GM21528 (cell line): ENCODE measurements around the gene TMEM220.

ENCODE experiments used
- ATAC-seq: cut with Tn5 transposase; IDR thresholded peaks from one replicate; pipeline ENCODE4 v1.9.1; 2021; ENCODE audit warnings: mild to moderate bottlenecking, moderate library complexity; ENCODE audit not compliant: unreplicated experiment, low FRiP score

The TMEM220 gene

GRCh38 chr17:10673312-10673711, 56.5 kb downstream of the TMEM220 start:
- ATAC-seq = no peak

GRCh38 chr17:10668775-10669174, 61.0 kb downstream of the TMEM220 start:
- ATAC-seq = no peak

- no peak for ATAC-seq
Measured at GRCh38 chr17:10666906-10667305, 62.9 kb downstream of the TMEM220 start.

GRCh38 chr17:10664571-10664970, 65.3 kb downstream of the TMEM220 start:
- no peak for ATAC-seq
